ENCODE results near the gene ZNF329. TPM values are rescaled to one million over a fixed set of nuclear protein-coding genes. Genes with fewer than 3 reads are reported as not detected.

Gene ZNF329
- total RNA-seq, 1 experiment from 2014 or later = 10.5 TPM

DNA sequence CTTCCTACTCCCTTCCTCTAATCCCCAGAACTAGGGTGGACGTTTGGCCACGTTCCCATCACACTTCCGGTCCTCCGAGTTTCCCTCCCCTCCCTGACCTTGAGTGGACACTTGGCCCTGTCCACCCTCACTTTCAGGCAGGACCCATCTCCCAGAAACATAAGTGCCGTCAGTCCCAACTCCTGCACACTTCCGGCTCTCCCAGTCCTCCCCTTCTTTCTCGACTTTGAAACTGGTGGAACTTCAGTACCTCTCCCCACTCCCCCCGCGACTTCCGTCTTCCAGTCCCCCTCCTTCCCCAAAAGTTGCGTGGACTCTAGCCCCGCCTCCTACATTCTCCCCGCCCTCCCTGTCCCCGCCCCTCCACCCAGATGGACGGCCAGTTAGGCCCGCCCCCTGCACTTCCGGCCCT is 32.0 kb upstream of the ZNF329 start:
- H3K4me1 ChIP-seq (ENCODE audit: insufficient read depth, low read length) = no peaks in the 10 kb centered on the region; the same call in 1 of the 2 replicates
- POLR2A ChIA-PET (ENCODE audit: unreplicated experiment) = no interaction called here
- H3K9me2 ChIP-seq (replicated peaks; ENCODE audit: low read length) = no peaks in the 10 kb centered on the region
- H3K4me3 ChIP-seq (ENCODE audit: low read length) = peak overlapping the region; percentile 76
- TF ChIP-seq CTCF (conservative IDR thresholded peaks at IDR 0.05; ENCODE audit: low read depth, low read length) (no peak), EZH2 (IDR thresholded peaks at IDR 0.05; ENCODE audit: low read length, unreplicated experiment) (no peak), EZH2phosphoT487 (IDR thresholded peaks at IDR 0.05; ENCODE audit: borderline replicate concordance, low read length) (no peak)
- H4K20me1 ChIP-seq (ENCODE audit: low read length) = no peaks in the 10 kb centered on the region
- DNase-seq = no peak
- H3K9ac ChIP-seq (ENCODE audit: low read length) = peak overlapping the region; percentile 94; the same call in 1 of the 2 replicates
- intact Hi-C loops (cut with micrococcal nuclease) = loop anchor here (2.0 kb wide), 1 partner anchor 144 kb away; the partner anchor contains the start of gene ZSCAN22
- peaks cover 3% of the 10 kb centered on the region; the same call in 1 of the 2 replicates for H3K79me2 ChIP-seq (ENCODE audit: low read length)
- peak overlapping the region; percentile 88; the same call in 1 of the 2 replicates for H3K27ac ChIP-seq (ENCODE audit: low read length)
- peak overlapping the region; percentile 86 for H3K4me2 ChIP-seq (ENCODE audit: low read length)
- peaks cover 57% of the 10 kb centered on the region for H3K9me3 ChIP-seq (ENCODE audit: low read length)
- H3K27me3 ChIP-seq (ENCODE audit: low read length) = no peaks in the 10 kb centered on the region
- no TSS peak for BruUV-seq (replicated peaks)
- CTCF ChIA-PET = no interaction called here
- H3K36me3 ChIP-seq (ENCODE audit: low read depth, low read length) = peaks cover 62% of the 10 kb centered on the region
- no peaks in the 10 kb centered on the region for H3F3A ChIP-seq (ENCODE audit: low read length, unreplicated experiment)
- no peak for ATAC-seq
- H2AFZ ChIP-seq (ENCODE audit: low read length) = peak overlapping the region; percentile 91

DNA sequence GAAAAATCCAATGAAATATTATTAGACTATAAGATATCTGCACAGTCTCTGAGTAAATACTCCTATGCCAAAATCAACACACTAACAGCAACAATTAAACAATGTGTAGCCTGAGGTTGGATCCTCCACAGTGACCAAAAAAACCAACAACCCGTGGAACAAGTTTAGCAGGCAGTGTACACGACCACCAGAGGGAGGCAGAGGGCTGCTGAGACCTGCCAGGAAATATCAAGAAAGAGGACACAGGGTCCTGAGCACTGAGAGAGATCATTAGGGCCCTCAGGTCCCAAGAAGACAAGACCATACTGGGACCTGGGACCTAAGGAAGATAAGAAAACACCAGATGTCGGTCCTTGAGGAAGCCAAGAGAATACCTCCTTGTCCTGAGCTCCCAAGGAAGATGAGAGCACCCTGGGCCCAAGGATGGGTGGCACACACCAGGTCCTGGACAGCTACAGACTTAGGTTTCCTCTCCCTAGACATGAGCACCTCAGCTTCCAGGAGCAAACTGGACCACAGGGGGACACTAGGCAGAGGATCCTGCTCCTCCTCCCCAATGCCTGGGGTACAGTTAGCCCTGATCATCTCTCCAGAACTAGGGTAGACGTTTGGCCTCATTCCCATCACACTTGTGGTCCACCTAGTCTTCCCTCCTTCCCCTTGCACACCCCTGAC is 31.4 kb upstream of the ZNF329 start:
- Histone ChIP-seq H4K20me1 (ENCODE audit: low read length) (no peaks in the 10 kb centered on the region), H3K4me1 (ENCODE audit: insufficient read depth, low read length) (no peaks in the 10 kb centered on the region; the same call in 1 of the 2 replicates), H3K9ac (ENCODE audit: low read length) (no peak overlapping the region), H3K27ac (ENCODE audit: low read length) (no peak overlapping the region), H3F3A (ENCODE audit: low read length, unreplicated experiment) (no peaks in the 10 kb centered on the region), H3K4me2 (ENCODE audit: low read length) (0 out of 2 replicates have a peak overlapping the region, but pooled peaks have one; percentile 26), H3K79me2 (ENCODE audit: low read length) (peaks cover 3% of the 10 kb centered on the region; the same call in 1 of the 2 replicates), H3K27me3 (ENCODE audit: low read length) (no peaks in the 10 kb centered on the region), H2AFZ (ENCODE audit: low read length) (0 out of 2 replicates have a peak overlapping the region, but pooled peaks have one; percentile 45), H3K36me3 (ENCODE audit: low read depth, low read length) (peaks cover 58% of the 10 kb centered on the region), H3K9me3 (ENCODE audit: low read length) (peaks cover 59% of the 10 kb centered on the region), H3K9me2 (replicated peaks; ENCODE audit: low read length) (no peaks in the 10 kb centered on the region), H3K4me3 (ENCODE audit: low read length) (peak overlapping the region; percentile 76)
- ChIA-PET POLR2A (ENCODE audit: unreplicated experiment) (no interaction called here), CTCF (no interaction called here)
- ATAC-seq (no peak), DNase-seq (peak; percentile 60)
- TF ChIP-seq CTCF (conservative IDR thresholded peaks at IDR 0.05; ENCODE audit: low read depth, low read length) = peak; percentile 74
- TF ChIP-seq EZH2 (IDR thresholded peaks at IDR 0.05; ENCODE audit: low read length, unreplicated experiment) = no peak
- intact Hi-C loops (cut with micrococcal nuclease) = loop anchor here (2.0 kb wide), 1 partner anchor 145 kb away; the partner anchor contains the start of gene ZSCAN22
- TSS peak; percentile 28 for BruUV-seq (replicated peaks)

DNA sequence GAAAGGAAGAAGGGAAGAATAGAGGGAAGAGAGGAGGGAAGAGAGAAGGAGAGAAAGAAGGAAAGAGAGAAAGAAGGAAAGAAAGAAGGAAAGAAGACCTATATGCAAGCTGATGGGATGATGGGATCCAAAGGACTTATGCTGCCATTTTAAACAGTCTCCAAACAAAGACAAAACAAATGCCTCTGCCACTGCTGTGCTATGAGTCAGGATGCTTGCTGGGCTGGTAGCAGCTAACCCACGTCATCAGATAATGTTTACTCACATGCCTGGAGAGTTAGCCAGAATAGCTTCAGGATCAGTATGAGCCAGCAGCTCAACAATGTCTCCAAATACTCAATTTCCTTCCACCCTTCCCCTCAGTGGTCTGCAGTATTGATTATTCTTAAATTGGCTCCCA is 20.3 kb upstream of the ZNF329 start:
- BruUV-seq (replicated peaks) = no TSS peak
- CTCF ChIA-PET = no interaction called here

More for the DNA sequence above, 20.3 kb upstream of the ZNF329 start:
- Histone ChIP-seq H3K27ac (ENCODE audit: low read length) (no peak overlapping the region), H3K79me2 (ENCODE audit: low read length) (no peaks in the 10 kb centered on the region), H4K20me1 (ENCODE audit: low read length) (no peaks in the 10 kb centered on the region), H3K27me3 (ENCODE audit: low read length) (no peaks in the 10 kb centered on the region), H3K9me2 (replicated peaks; ENCODE audit: low read length) (no peaks in the 10 kb centered on the region), H3K4me3 (ENCODE audit: low read length) (no peak overlapping the region), H3K4me2 (ENCODE audit: low read length) (no peak overlapping the region), H2AFZ (ENCODE audit: low read length) (peak overlapping the region; percentile 42; the same call in 1 of the 2 replicates), H3K4me1 (ENCODE audit: insufficient read depth, low read length) (no peaks in the 10 kb centered on the region), H3K9ac (ENCODE audit: low read length) (no peak overlapping the region), H3K9me3 (ENCODE audit: low read length) (peaks cover 60% of the 10 kb centered on the region), H3K36me3 (ENCODE audit: low read depth, low read length) (no peaks in the 10 kb centered on the region; the same call in 1 of the 2 replicates), H3F3A (ENCODE audit: low read length, unreplicated experiment) (no peaks in the 10 kb centered on the region)
- POLR2A ChIA-PET (ENCODE audit: unreplicated experiment) = no interaction called here
- DNase-seq = peak; percentile 59
- peak; percentile 63; the same call in 1 of the 2 replicates for ATAC-seq
- TF ChIP-seq CTCF (conservative IDR thresholded peaks at IDR 0.05; ENCODE audit: low read depth, low read length) (no peak), EZH2phosphoT487 (IDR thresholded peaks at IDR 0.05; ENCODE audit: borderline replicate concordance, low read length) (no peak), EZH2 (IDR thresholded peaks at IDR 0.05; ENCODE audit: low read length, unreplicated experiment) (no peak)
- intact Hi-C loops (cut with micrococcal nuclease) = no loop called here

Data from PC-3 (cell line).